IMR-90 (cell line): Measurements from ENCODE around the gene CACNA2D1. TPM values are rescaled to one million over a fixed set of nuclear protein-coding genes. Genes with fewer than 3 reads are reported as not detected.

Source experiments
- ATAC-seq: fragments of 200-7000 bp; cut with Tn5 transposase; 2 replicates; pipeline ENCODE4 v1.9.1; 2020; ENCODE audit warnings: low read depth, mild to moderate bottlenecking, moderate library complexity
- BruUV-seq: library from RNA; stranded (reverse); fragments of 400-500 nt; replicated peaks from 2 replicates; lab custom pipeline; 2021; lab: Mats Ljungman, UMichigan
- CTCF ChIA-PET: fragments of 300-600 bp; formaldehyde crosslinking; extraction: SDS; loops from one replicate; lab custom pipeline; 2021; ENCODE audit warnings: antibody characterized with exemption; lab: Yijun Ruan, JAX
- POLR2A ChIA-PET: fragments of 300-600 bp; sonication (Branson Sonifier 250); formaldehyde crosslinking; loops from one replicate; lab custom pipeline; 2022; ENCODE audit warnings: antibody characterized with exemption; ENCODE audit not compliant: unreplicated experiment; lab: Charles Lee
- DNase-seq: peaks from one replicate; pipeline ENCODE4 v3.0.0; 2013
- H2AFZ ChIP-seq: replicated peaks from 2 replicates; pipeline ENCODE3; 2013; ENCODE audit warnings: low read length, mild to moderate bottlenecking; ENCODE audit not compliant: poor library complexity
- H2AK5ac ChIP-seq: 2 replicates; pipeline ENCODE4 v1.6.1; 2013; ENCODE audit warnings: low read depth, low read length, inconsistent platforms
- H2AK9ac ChIP-seq: replicated peaks from 2 replicates; pipeline ENCODE3; 2013; ENCODE audit warnings: mild to moderate bottlenecking, low read depth, low read length, moderate library complexity; ENCODE audit not compliant: poor library complexity
- H2BK120ac ChIP-seq: 2 replicates; pipeline ENCODE4 v1.6.1; 2013; ENCODE audit warnings: low read depth, low read length, inconsistent platforms
- H2BK15ac ChIP-seq: 3 replicates; pipeline ENCODE4 v1.6.1; 2013; ENCODE audit warnings: low read depth, low read length, inconsistent platforms
- H2BK20ac ChIP-seq: 2 replicates; pipeline ENCODE4 v1.6.1; 2013; ENCODE audit warnings: low read depth, mild to moderate bottlenecking, inconsistent platforms, low read length, moderate library complexity
- H2BK5ac ChIP-seq: 2 replicates; pipeline ENCODE4 v1.6.1; 2013; ENCODE audit warnings: mild to moderate bottlenecking, low read depth, low read length, inconsistent platforms; ENCODE audit not compliant: poor library complexity, severe bottlenecking
- H3K14ac ChIP-seq: replicated peaks from 2 replicates; pipeline ENCODE4 v1.6.1; 2013; ENCODE audit warnings: low read depth, low read length, inconsistent platforms
- H3K18ac ChIP-seq: 2 replicates; pipeline ENCODE4 v1.6.1; 2013; ENCODE audit warnings: low read depth, low read length, control low read depth
- H3K23ac ChIP-seq: 2 replicates; pipeline ENCODE4 v1.6.1; 2013; ENCODE audit warnings: low read depth, low read length, inconsistent platforms
- H3K27ac ChIP-seq: 2 replicates; pipeline ENCODE4 v1.5.1; 2013; ENCODE audit warnings: mild to moderate bottlenecking, control low read depth, low read length; ENCODE audit not compliant: insufficient read depth
- H3K27me3 ChIP-seq: 2 replicates; pipeline ENCODE4 v1.6.1; 2013; ENCODE audit warnings: low read length; ENCODE audit not compliant: control insufficient read depth, insufficient read depth
- H3K36me3 ChIP-seq: 2 replicates; pipeline ENCODE4 v1.6.1; 2013; ENCODE audit warnings: low read length, mixed read lengths; ENCODE audit not compliant: control insufficient read depth, insufficient read depth
- H3K4ac ChIP-seq: 2 replicates; pipeline ENCODE4 v1.6.1; 2013; ENCODE audit warnings: low read depth, low read length, inconsistent platforms
- H3K4me1 ChIP-seq: 2 replicates; pipeline ENCODE4 v1.6.1; 2013; ENCODE audit warnings: low read length, mixed read lengths; ENCODE audit not compliant: control insufficient read depth, insufficient read depth
- H3K4me2 ChIP-seq: 2 replicates; pipeline ENCODE4 v1.6.1; 2013; ENCODE audit warnings: low read depth, mild to moderate bottlenecking, control low read depth, low read length, moderate library complexity
- H3K4me3 ChIP-seq: 2 replicates; pipeline ENCODE4 v1.5.1; 2013; ENCODE audit warnings: low read depth, mild to moderate bottlenecking, control low read depth, low read length, moderate library complexity; ENCODE audit not compliant: insufficient read depth
- H3K56ac ChIP-seq: 2 replicates; pipeline ENCODE4 v1.6.1; 2013; ENCODE audit warnings: low read length, inconsistent platforms; ENCODE audit not compliant: insufficient read depth; ENCODE audit errors: extremely low read depth
- H3K79me1 ChIP-seq, 2 experiments: 2 replicates each; pipeline ENCODE4 v1.6.1; 2013; ENCODE audit warnings: low read length in 2 of 2, inconsistent platforms in 1 of 2, low read depth in 1 of 2
- H3K9ac ChIP-seq: 2 replicates; pipeline ENCODE4 v1.6.1; 2013; ENCODE audit warnings: low read depth, low read length, control low read depth
- H3K9me1 ChIP-seq: 2 replicates; pipeline ENCODE4 v1.6.1; 2013; ENCODE audit warnings: low read length, inconsistent platforms; ENCODE audit not compliant: insufficient read depth
- H3K9me3 ChIP-seq: 2 replicates; pipeline ENCODE4 v1.6.1; 2013; ENCODE audit warnings: low read length; ENCODE audit not compliant: control insufficient read depth, insufficient read depth
- H4K20me1 ChIP-seq: 2 replicates; pipeline ENCODE4 v1.6.1; 2013; ENCODE audit warnings: low read length, inconsistent platforms; ENCODE audit not compliant: insufficient read depth
- H4K5ac ChIP-seq: 2 replicates; pipeline ENCODE4 v1.6.1; 2013; ENCODE audit warnings: mild to moderate bottlenecking, low read depth, low read length, control low read depth
- H4K8ac ChIP-seq, 2 experiments: 2 replicates each; pipeline ENCODE4 v1.6.1; 2013; ENCODE audit warnings: low read depth in 2 of 2, low read length in 2 of 2, control low read depth in 1 of 2, inconsistent platforms in 1 of 2
- H4K91ac ChIP-seq: 2 replicates; pipeline ENCODE4 v1.6.1; 2013; ENCODE audit warnings: low read depth, low read length, inconsistent platforms; ENCODE audit not compliant: insufficient read depth
- BHLHE40 ChIP-seq: fragments of 150-350 bp; IDR thresholded peaks from 2 replicates; pipeline ENCODE4 v1.6.1; 2016; ENCODE audit warnings: mild to moderate bottlenecking, low read depth, low read length
- CEBPB ChIP-seq: IDR thresholded peaks from 2 replicates; pipeline ENCODE4 v1.6.1; 2012; ENCODE audit warnings: low read depth, low read length, improper control_type of control experiment
- CHD1 ChIP-seq: IDR thresholded peaks from 2 replicates; pipeline ENCODE4 v1.6.1; 2012; ENCODE audit warnings: low read depth, low read length, improper control_type of control experiment
- CTCF ChIP-seq: conservative IDR thresholded peaks from 2 replicates; pipeline ENCODE4 v1.5.1; 2012; ENCODE audit warnings: mild to moderate bottlenecking, low read depth, low read length, improper control_type of control experiment
- ELK1 ChIP-seq: fragments of 150-350 bp; IDR thresholded peaks from 2 replicates; pipeline ENCODE4 v1.6.1; 2016; ENCODE audit warnings: low read depth, mild to moderate bottlenecking, low read length, moderate library complexity, borderline replicate concordance
- FOS ChIP-seq: fragments of 150-350 bp; IDR thresholded peaks from 2 replicates; pipeline ENCODE4 v1.6.1; 2016; ENCODE audit warnings: low read depth, low read length
- MAFK ChIP-seq: IDR thresholded peaks from 2 replicates; pipeline ENCODE4 v1.6.1; 2012; ENCODE audit warnings: low read depth, low read length, improper control_type of control experiment
- MAZ ChIP-seq: IDR thresholded peaks from 2 replicates; pipeline ENCODE4 v1.6.1; 2012; ENCODE audit warnings: low read depth, mild to moderate bottlenecking, low read length, improper control_type of control experiment, moderate library complexity, borderline replicate concordance
- MXI1 ChIP-seq: IDR thresholded peaks from 2 replicates; pipeline ENCODE4 v1.6.1; 2012; ENCODE audit warnings: low read depth, mild to moderate bottlenecking, low read length, moderate library complexity, borderline replicate concordance
- NFE2L2 ChIP-seq: fragments of 150-350 bp; IDR thresholded peaks from 2 replicates; pipeline ENCODE4 v1.6.1; 2016; ENCODE audit warnings: low read depth, mild to moderate bottlenecking, low read length
- POLR2A ChIP-seq: IDR thresholded peaks from 2 replicates; pipeline ENCODE4 v1.6.1; 2012; ENCODE audit warnings: mild to moderate bottlenecking, low read depth, low read length
- RAD21 ChIP-seq: IDR thresholded peaks from 2 replicates; pipeline ENCODE4 v1.6.1; 2012; ENCODE audit warnings: low read length, improper control_type of control experiment
- RCOR1 ChIP-seq: IDR thresholded peaks from 2 replicates; pipeline ENCODE4 v1.6.1; 2012; ENCODE audit warnings: mild to moderate bottlenecking, low read length, improper control_type of control experiment; ENCODE audit not compliant: insufficient replicate concordance
- RFX5 ChIP-seq: IDR thresholded peaks from 2 replicates; pipeline ENCODE4 v1.8.0; 2012; ENCODE audit warnings: low read depth, mild to moderate bottlenecking, low read length, moderate library complexity
- SMC3 ChIP-seq: fragments of 150-350 bp; IDR thresholded peaks from 2 replicates; pipeline ENCODE4 v1.6.1; 2016; ENCODE audit warnings: low read depth, mild to moderate bottlenecking, antibody characterized with exemption, low read length, moderate library complexity
- USF2 ChIP-seq: fragments of 150-350 bp; IDR thresholded peaks from 2 replicates; pipeline ENCODE4 v1.6.1; 2017; ENCODE audit warnings: mild to moderate bottlenecking, antibody characterized with exemption, low read length, low read depth
- WGBS, 2 experiments: methylation state at CpG; one replicate each; pipeline versions ENCODE4 v1.1.5 to v1.1.7; 2013; ENCODE audit warnings: missing lambda C conversion rate in 2 of 2; ENCODE audit not compliant: insufficient read length in 1 of 2; ENCODE audit errors: extremely low coverage in 2 of 2; 5-methylcytosine and 5-hydroxymethylcytosine counted together
- dilution Hi-C: fragments of 300-500 bp; cut with HindIII; formaldehyde crosslinking; loops from one replicate; pipeline ENCODE4 v1.14.3; 2018; ENCODE audit warnings: low sequenced_read_pairs; ENCODE audit not compliant: unreplicated experiment
- in situ Hi-C: fragments of 300-500 bp; cut with MboI; formaldehyde crosslinking; loops from 3 replicates; pipeline ENCODE4 v1.14.3; 2019; ENCODE audit warnings: low sequenced_read_pairs, inconsistent platforms, mixed read lengths
- intact Hi-C: fragments of 100-400 bp; cut with micrococcal nuclease; formaldehyde crosslinking; loops from 2 replicates; pipeline ENCODE4 v1.10.0; 2022
- polyA plus RNA-seq, 3 experiments: library from polyadenylated mRNA; depleted of rRNA; stranded (reverse); fragments of >200 nt; gene quantifications; 2 replicates each; pipeline ENCODE4 v1.2.3, GENCODE V29; 2012; ENCODE audit warnings: low replicate concordance in 1 of 3
- total RNA-seq: library from RNA; depleted of rRNA; stranded (reverse); fragments of >200 nt; gene quantifications from 2 replicates; pipeline ENCODE4 v1.2.3, GENCODE V29; 2012

The CACNA2D1 gene
- total and polyA plus RNA-seq, 2 of the 4 experiments (the other 2 are of a cell fraction), result 5.8 to 21.9 TPM

GRCh38 chr7:82335001-82335400 lies 108.6 kb downstream of the CACNA2D1 start:
- Histone ChIP-seq H3K56ac (no peak overlapping the region), H3K23ac (no peak overlapping the region), H3K4me2 (no peak overlapping the region), H2AK5ac (no peak overlapping the region), H2BK5ac (no peak overlapping the region), H4K5ac (no peak overlapping the region), H4K91ac (no peak overlapping the region), H3K18ac (no peak overlapping the region), H2BK120ac (no peak overlapping the region), H3K27me3 (no peaks in the 10 kb centered on the region), H2BK15ac (no peak overlapping the region), H4K20me1 (no peaks in the 10 kb centered on the region), H3K4ac (no peak overlapping the region), H3K4me3 (no peak overlapping the region), H3K4me1 (peaks cover 2% of the 10 kb centered on the region; the same call in 1 of the 2 replicates), H3K27ac (no peak overlapping the region), H3K14ac (no peak overlapping the region), H4K8ac (no peak overlapping the region), H3K9me3 (no peaks in the 10 kb centered on the region), H3K9ac (no peak overlapping the region), H2AFZ (no peak overlapping the region), H2BK20ac (no peak overlapping the region), H3K36me3 (no peaks in the 10 kb centered on the region), H3K79me1 (peaks cover 4 to 8% of the 10 kb centered on the region in 2 experiments; a peak in 3 of 4 replicates), H3K9me1 (peaks cover 7% of the 10 kb centered on the region; the same call in 1 of the 2 replicates), H2AK9ac (no peak overlapping the region)
- ATAC-seq (no peak), DNase-seq (no peak)
- WGBS, 2 experiments, result no CpG with 5 or more reads among the region's 2 CpGs
- no TSS peak for BruUV-seq
- CTCF ChIA-PET, result interaction anchor here (0.6 kb wide), 2 partner anchors 77 to 99 kb away, joined by 3 to 4 read pairs; no protein-coding TSS in a partner anchor
- dilution Hi-C loops, result no loop called here
- TF ChIP-seq NFE2L2 (no peak), RCOR1 (no peak), RFX5 (no peak), MAFK (no peak), MXI1 (no peak), USF2 (no peak), RAD21 (no peak), CTCF (no peak), SMC3 (no peak), ELK1 (no peak), FOS (no peak), CHD1 (no peak), POLR2A (no peak), MAZ (no peak), BHLHE40 (no peak), CEBPB (no peak)
- intact Hi-C loops, result no loop called here
- in situ Hi-C loops, result no loop called here
- POLR2A ChIA-PET, result no interaction called here
